ENCODE measurements around the gene INAFM2. TPM values are rescaled to one million over a fixed set of nuclear protein-coding genes. Genes with fewer than 3 reads are reported as not detected.

The INAFM2 gene
- total RNA-seq, 1 donor from 2014 or later, result 23.6 TPM

GRCh38 chr15:40339621-40339945, 16.1 kb downstream of the INAFM2 start:
- H3K27me3 Mint-ChIP-seq, result peaks cover 3% of the 10 kb centered on the region
- DNase-seq (ENCODE audit: extremely low spot score, unreplicated experiment), result no peak
- H3K36me3 Mint-ChIP-seq, result no peaks in the 10 kb centered on the region
- H3K27ac Mint-ChIP-seq, result no peak overlapping the region
- H3K4me1 Mint-ChIP-seq (ENCODE audit: unreplicated experiment), result peaks cover 20% of the 10 kb centered on the region
- no peaks in the 10 kb centered on the region for H3K9me3 Mint-ChIP-seq
- H3K4me3 Mint-ChIP-seq, result no peak overlapping the region
- no peak for TF ChIP-seq CTCF (conservative IDR thresholded peaks at IDR 0.05)

GRCh38 chr15:40340038-40340739, 16.7 kb downstream of the INAFM2 start:
- TF ChIP-seq CTCF (conservative IDR thresholded peaks at IDR 0.05), result no peak
- no peak overlapping the region for H3K4me3 Mint-ChIP-seq
- peaks cover 20% of the 10 kb centered on the region for H3K4me1 Mint-ChIP-seq (ENCODE audit: unreplicated experiment)
- no peaks in the 10 kb centered on the region for H3K36me3 Mint-ChIP-seq
- DNase-seq (ENCODE audit: extremely low spot score, unreplicated experiment), result no peak
- peak overlapping the region; percentile 63 for H3K27ac Mint-ChIP-seq
- no peaks in the 10 kb centered on the region for H3K9me3 Mint-ChIP-seq
- peaks cover 3% of the 10 kb centered on the region for H3K27me3 Mint-ChIP-seq

GRCh38 chr15:40340740-40341400, 17.4 kb downstream of the INAFM2 start, which contains the start of gene CCDC9B:
TSS of gene CCDC9B (minus strand) at chr15:40340939. CDS start at chr15:40340819, 120 bp downstream.
- H3K9me3 Mint-ChIP-seq, result no peaks in the 10 kb centered on the region
- DNase-seq (ENCODE audit: extremely low spot score, unreplicated experiment), result no peak
- TF ChIP-seq CTCF (conservative IDR thresholded peaks at IDR 0.05), result no peak
- H3K36me3 Mint-ChIP-seq, result no peaks in the 10 kb centered on the region
- H3K27ac Mint-ChIP-seq, result peak within 1 kb of the TSS; percentile 63
- H3K4me1 Mint-ChIP-seq (ENCODE audit: unreplicated experiment), result peaks cover 20% of the 10 kb centered on the region
- peak within 1 kb of the TSS; percentile 40 for H3K4me3 Mint-ChIP-seq
- H3K27me3 Mint-ChIP-seq, result peaks cover 3% of the 10 kb centered on the region

- H3K27ac Mint-ChIP-seq, result peak overlapping the region; percentile 76
- no peak for DNase-seq (ENCODE audit: extremely low spot score, unreplicated experiment)
- peaks cover 20% of the 10 kb centered on the region for H3K4me1 Mint-ChIP-seq (ENCODE audit: unreplicated experiment)
- H3K27me3 Mint-ChIP-seq, result peaks cover 3% of the 10 kb centered on the region
- no peaks in the 10 kb centered on the region for H3K36me3 Mint-ChIP-seq
- no peaks in the 10 kb centered on the region for H3K9me3 Mint-ChIP-seq
- TF ChIP-seq CTCF (conservative IDR thresholded peaks at IDR 0.05), result no peak
- peak overlapping the region; percentile 45 for H3K4me3 Mint-ChIP-seq
Measured at GRCh38 chr15:40342416-40343320, 19.2 kb downstream of the INAFM2 start.

GRCh38 chr15:40343512-40343911, 20.0 kb downstream of the INAFM2 start:
- H3K27me3 Mint-ChIP-seq, result no peaks in the 10 kb centered on the region
- peak overlapping the region; percentile 68 for H3K27ac Mint-ChIP-seq
- no peaks in the 10 kb centered on the region for H3K36me3 Mint-ChIP-seq
- peaks cover 12% of the 10 kb centered on the region for H3K4me1 Mint-ChIP-seq (ENCODE audit: unreplicated experiment)
- peak overlapping the region; percentile 20 for H3K4me3 Mint-ChIP-seq
- H3K9me3 Mint-ChIP-seq, result no peaks in the 10 kb centered on the region
- TF ChIP-seq CTCF (conservative IDR thresholded peaks at IDR 0.05), result no peak
- DNase-seq (ENCODE audit: extremely low spot score, unreplicated experiment), result no peak

Measured in type B pancreatic cell (in vitro differentiated cells).